HG02840 (cell line): Measurements from ENCODE around the gene KRTCAP2.
"Not testable (repeated sequence)": the region's sequence is repeated elsewhere in the genome, so short reads cannot be mapped to it uniquely, and the experiment has no call there.

Experiments used
- ATAC-seq: cut with Tn5 transposase; IDR thresholded peaks from one replicate; pipeline ENCODE4 v1.9.1; 2021; ENCODE audit warnings: mild to moderate bottlenecking, moderate library complexity, moderate number of reproducible peaks; ENCODE audit not compliant: unreplicated experiment, low FRiP score

Gene KRTCAP2

DNA sequence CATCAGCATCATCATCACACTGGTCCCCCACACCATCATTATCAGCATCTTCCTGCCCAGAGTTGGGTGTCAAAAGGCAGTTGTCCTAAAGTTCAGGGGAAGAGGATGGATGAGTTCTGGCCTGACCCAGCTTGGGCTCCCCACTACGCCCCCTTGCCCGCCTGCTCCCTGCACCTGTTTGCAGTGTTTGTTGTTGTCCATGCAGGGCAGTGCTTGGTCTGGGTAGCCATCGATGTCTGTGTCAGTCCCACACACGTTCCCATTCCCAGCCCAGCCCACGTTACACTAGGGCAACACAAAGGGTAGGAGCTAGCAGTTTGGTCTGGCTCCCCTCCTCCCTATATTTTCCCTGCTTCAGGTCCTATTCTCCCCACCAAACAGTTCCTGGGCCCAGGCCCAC lies 27.8 kb upstream of the KRTCAP2 start:
- no peak for ATAC-seq

DNA sequence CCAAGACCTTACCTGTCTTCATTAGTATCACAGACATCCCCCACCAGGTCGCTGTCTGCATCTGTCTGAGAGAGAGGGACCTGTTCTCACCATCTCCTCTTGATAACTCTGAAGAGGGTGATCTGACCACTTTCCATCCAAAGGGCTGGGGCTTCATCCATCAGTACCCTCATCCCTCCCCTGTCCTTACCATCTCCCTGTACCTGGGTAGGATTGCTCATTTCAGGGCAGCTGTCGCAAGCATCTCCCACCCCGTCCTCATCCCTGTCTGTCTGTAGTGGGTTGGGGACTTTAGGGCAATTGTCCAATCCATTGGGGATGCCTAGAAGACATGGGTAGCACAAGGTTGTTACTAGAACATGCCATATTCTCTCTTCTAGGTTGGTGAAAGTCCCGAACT lies 26.7 kb upstream of the KRTCAP2 start:
- no peak for ATAC-seq

DNA sequence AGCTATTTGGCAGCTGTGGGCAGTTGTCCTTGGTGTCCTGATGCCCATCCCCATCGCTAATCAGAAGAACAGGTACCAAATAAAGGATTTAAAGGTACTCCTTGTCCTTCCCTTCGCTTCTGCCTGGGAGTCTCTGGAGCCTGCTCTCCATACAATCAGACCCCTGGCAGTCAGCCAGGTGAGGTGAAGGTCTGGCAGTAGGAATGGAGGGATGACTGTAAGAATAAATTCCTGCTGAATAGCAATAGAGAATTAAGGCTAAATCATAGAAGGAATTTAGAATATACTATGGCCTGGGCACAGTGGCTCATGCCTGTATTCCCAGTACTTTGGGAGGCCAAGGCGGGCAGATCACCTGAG lies 25.4 kb upstream of the KRTCAP2 start:
- ATAC-seq: no peak

DNA sequence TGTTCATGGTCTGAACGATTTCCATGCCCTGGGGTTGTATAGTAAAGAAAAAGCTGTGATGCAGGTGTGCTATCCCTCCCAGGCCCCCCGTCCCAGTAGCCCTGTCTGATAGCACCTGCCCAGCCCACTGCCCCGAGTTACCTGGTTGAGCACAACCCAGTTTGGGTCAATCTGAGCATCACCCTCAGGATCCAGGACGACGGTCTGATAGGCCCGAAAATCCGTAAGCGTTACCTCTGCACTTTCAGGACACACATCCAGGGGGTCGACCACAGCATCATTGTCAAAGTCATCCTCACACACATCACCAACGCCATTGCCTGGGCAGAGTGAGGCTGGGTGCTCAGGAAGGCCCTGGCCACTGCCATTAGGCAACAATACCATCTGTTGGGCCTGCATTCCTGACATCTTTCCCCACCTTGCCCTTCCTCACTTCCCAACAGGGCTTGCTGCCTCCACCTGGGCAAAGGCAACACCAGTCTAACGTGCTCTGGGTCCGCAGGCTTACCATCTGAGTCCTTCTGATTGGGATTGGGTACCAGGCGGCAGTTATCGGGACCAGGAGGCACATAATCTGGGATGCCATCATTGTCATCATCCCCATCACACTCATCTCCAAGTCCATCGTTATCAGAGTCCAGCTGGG lies 24.9 kb upstream of the KRTCAP2 start:
- ATAC-seq: no peak

DNA sequence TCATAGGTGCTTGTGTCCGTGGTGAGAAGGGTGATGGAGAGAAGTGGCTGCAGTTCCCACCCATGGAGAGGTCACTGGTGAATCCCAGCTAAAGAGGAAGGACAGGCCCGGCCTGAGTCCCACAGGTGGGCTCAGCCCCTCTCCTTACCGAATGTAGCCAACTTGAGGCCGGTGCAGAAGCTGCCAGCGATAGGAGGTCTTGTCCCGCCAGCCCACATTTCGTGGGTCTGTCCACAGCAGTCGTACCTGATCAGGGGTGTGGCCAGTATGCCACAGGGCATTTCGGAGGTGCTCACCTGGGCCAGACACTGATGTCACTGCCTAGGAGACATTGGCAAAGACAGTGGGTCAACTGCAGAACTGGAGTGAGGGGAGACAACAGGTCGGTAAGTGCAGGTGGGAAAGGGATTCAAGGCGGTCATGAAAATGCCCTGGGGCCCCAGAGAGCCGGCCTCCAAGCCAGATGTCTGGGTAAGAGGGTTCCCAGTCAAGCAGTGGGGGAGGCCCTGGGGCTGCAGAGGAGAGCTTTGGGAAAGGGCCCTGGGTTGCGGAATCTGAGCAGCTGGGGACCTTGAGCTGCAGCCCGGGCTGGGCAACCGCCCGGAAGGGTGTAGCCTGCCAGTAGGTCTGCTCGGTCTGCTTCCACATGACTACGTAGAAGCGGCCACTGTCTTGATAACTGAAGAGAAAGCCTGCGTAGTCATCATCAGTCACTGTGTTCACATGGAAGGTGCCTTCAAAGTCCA lies 24.0 kb upstream of the KRTCAP2 start:
- ATAC-seq: no peak

DNA sequence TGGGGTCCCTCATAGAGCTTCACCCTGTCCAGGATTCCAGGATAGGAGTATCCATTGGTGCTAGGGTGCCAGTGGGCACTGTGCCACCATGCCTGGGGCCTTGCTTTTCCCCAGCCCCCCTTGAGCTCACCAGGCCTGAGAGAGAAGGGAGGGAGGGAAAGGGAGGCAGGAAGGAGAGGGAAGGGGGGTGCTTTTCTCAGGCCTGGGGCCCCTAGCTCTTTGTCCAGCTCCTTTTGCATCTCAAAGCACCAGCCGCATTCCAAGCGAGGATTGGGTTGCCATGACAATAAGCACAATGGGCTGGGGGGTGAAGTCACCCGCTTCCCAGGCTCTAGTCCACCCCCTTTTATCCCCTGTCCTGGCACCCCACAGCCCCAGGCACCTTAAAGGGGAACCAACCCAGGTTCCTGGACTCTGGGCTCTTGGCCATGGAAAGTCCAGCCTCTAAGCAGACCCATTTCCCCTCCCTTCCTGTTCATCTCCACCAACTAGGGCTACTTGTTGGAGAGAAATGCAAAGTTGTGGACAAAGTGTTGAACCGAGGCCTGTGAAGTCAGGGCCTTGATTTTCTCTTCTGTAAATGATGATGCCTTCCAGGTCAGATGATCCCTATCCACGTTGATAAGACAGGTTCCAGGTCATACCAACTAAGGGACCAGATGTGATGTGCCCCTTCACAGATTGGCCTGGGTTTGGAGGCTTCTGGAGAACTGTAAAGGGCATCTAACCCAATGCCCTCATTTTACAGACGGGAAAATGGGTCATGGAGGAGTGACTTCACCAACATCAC lies 23.2 kb upstream of the KRTCAP2 start:
- ATAC-seq: no peak

DNA sequence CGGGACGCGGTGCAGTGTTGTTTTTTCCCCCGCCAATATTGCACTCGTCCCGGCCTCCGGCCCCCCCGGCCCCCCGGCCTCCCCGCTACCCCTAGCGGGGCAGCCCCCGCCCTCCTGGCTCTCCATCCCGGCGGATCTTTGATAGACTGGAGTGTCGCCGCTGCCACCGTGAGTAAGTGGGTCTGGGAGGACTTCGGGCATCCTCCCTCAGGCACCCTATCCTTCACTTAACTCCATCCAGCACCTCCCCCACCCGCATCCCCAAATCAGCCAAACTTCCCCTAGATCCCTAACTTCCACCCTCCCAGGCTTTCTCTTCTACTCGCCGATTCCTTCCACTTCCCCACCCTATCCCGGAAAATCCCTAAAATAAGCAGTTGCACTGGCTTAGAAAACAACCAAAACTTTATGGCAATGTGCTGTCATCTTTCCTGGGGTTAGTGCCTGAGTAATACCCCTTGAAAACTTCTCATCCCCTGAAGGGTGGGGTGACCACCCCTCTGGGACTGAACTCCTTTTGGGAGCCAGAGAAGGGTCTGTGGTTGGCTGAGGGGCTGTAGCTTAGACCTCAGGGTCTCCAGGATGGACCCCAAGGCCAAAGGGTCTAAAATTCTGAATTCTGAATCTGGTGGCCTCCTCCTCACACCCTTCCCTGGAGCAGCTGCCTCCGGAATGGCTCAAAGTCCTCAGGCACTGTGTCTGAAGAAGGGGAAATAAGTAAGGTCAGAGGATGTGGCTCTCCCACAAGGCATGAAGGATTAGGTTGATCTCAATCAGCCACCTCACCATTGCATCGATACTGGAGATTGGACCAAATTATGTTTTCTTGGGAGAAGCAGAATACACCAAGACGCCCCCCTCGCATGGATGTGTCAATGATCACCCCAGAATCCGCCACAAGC lies 22.3 kb upstream of the KRTCAP2 start:
- ATAC-seq: no peak

DNA sequence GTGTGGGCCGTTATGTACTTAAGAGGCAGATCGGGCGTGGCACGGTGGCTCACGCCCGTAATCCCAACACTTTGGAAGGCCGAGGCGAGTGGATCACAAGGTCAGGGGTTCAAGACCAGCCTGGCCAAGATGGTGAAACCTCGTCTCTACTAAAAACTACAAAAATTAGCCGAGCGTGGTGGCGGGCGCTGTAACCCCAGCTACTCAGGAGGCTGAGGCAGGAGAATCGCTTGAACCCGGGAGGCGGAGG lies 20.8 kb upstream of the KRTCAP2 start:
- not testable (repeated sequence) for ATAC-seq

DNA sequence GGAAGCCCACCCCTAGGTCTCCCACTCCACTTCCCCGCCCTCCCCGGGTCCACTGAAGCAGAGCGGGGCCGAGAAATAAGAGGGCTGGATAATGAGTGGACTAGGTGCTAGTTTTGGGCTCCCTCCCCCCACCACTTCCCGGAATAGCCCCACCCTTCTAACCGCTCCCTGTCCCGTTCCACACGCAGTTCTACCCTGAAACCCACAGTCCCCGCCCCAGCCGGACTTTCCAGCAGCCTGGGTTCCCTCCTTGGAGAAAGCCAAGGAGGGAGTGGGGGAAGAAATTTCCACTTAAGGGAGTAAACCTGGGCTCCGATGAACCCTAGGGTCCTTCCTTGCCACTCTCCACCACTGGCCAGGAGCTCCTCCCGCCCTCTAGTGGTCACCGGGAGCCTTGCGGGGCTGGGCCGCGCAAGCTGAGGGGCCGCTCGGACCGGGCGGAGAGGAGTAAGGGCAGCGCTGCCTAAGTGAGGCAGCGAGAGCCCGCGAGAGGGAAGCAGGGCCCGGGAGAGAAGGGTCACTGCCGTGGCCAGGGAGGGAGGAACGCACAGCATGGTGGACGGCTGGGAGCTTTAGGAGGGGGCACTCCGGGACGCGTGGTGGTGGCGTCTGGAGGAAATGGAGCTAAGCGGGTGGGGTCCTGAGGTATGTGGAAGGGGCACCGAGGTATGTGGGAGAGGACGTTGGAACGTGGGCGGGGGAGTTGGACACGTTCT lies 20.3 kb upstream of the KRTCAP2 start:
- ATAC-seq: no peak

DNA sequence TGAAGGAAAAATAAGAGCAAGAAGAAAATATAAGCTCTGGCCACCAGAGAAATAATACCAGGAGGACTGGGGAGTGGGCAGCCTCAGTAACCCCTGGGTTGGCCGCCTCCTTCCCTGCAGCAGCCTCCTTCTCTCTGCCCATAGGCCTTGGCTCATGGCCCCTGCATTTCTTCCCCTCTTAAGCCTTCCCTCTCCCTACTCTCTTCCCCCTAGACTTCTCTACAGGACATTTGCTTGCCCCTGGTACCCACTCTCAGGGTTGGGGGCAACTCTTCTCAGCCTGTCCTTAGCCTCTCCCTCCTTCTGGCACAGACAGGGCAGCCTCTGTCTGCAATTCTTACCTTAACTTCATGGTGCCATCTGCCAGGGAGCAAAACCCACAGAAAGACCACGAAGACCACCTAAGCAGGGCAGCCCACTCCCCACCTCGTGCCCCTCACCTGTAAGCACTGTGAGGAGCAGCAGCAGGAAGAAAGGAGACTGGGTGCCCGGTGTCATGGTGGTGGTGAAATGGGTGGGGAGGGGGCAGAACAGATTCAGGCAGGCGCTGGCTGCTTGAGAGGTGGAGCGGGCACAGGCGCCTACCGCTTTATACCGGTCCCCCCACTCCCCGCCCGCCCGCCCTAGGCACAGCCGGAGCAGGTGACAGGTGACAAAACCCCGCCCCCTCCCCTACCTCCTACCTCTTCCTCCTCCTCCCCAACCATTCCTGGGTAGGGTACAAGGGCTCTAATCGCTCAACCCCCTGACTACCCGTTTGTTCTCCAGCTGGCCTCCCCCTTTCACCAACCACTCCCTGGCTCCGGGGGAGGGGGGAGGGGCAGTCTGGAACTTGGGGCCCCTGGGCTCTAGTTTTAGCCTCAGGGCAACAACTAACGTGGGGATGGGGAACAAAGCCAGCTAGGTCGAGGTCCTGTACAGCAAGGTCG lies 19.5 kb upstream of the KRTCAP2 start:
- no peak for ATAC-seq

DNA sequence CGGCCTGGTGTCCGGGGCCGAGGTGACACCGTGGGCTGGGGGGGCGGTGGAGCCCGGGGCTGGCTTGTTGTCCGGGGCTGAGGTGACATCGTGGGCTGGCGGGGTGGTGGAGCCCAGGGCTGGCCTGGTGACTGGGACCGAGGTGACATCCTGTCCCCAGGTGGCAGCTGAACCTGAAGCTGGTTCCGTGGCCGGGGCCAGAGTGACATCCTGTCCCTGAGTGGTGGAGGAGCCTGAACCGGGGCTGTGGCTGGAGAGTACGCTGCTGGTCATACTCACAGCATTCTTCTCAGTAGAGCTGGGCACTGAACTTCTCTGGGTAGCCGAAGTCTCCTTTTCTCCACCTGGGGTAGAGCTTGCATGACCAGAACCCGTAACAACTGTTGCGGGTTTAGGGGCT lies 18.8 kb upstream of the KRTCAP2 start:
- no peak for ATAC-seq

DNA sequence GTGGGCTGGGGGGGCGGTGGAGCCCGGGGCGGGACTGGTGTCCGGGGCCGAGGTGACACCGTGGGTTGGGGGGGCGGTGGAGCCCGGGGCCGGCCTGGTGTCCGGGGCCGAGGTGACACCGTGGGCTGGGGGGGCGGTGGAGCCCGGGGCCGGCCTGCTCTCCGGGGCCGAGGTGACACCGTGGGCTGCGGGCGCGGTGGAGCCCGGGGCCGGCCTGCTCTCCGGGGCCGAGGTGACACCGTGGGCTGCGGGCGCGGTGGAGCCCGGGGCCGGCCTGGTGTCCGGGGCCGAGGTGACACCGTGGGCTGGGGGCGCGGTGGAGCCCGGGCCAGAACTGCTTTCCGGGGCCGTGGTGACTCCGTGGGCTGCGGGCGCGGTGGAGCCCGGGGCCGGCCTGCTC lies 16.8 kb upstream of the KRTCAP2 start:
- not testable (repeated sequence) for ATAC-seq

DNA sequence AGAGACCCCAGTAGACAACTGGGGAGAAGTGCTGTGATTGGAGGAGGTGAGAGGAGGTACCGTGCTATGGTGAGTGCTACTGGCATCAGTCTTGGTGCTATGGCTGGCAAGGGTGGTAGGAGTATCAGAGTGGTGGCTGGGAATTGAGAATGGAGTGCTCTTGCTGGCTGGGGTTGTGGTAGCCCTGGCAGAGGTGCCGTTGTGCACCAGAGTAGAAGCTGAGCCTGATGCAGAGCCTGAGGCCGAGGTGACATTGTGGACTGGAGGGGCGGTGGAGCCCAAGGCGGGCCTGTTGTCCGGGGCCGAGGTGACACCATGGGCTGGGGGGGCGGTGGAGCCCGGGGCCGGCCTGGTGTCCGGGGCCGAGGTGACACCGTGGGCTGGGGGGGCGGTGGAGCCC lies 15.2 kb upstream of the KRTCAP2 start:
- ATAC-seq: no peak

DNA sequence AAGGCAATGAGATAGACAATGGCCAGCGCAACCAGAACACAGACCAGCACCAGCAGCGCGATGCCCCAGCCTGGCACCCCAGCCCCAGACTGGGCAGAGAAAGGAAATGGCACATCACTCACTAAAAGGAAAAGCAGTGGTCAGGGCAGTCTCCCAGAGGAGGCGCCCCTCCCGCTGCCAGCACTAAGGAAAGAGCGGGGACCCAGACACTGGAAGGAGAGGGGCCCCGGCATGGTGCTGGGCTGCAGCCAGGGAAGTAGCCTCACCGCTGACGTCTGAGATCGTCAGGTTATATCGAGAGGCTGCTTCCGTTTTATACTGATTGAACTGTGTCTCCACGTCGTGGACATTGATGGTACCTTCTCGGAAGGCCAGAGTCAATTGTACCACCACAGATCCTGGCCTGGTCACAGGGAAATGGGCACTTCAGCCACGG lies 14.4 kb upstream of the KRTCAP2 start:
- ATAC-seq: no peak

DNA sequence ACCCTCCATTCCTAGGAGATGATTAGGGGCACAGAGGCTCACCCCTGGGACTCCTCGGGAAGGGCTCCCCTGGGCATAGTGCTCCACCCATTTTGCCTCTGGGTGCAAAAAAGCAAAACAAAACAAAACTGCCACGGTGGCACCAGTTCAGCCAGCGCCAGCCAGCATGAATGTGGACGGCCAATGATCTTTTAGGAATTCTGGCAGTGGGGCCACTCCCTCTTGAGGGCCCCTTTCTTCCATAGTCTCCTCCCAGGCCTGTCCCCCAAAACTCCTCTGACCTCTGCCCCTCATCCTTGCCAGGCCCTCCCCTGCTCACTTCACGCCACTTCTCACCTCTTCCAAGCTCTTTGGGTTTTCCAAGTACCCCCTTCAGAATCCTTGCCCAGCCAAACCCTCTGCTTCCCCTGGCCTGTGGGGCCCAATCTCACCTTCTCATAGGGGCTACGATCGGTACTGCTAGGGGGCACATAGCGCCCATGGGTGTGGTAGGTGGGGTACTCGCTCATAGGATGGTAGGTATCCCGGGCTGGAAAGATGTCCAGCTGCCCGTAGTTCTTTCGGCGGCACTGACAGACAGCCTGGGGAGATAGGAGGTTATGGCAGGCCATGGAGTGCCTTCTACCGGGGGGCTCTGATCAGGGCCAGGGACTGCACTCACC lies 13.8 kb upstream of the KRTCAP2 start:
- no peak for ATAC-seq

DNA sequence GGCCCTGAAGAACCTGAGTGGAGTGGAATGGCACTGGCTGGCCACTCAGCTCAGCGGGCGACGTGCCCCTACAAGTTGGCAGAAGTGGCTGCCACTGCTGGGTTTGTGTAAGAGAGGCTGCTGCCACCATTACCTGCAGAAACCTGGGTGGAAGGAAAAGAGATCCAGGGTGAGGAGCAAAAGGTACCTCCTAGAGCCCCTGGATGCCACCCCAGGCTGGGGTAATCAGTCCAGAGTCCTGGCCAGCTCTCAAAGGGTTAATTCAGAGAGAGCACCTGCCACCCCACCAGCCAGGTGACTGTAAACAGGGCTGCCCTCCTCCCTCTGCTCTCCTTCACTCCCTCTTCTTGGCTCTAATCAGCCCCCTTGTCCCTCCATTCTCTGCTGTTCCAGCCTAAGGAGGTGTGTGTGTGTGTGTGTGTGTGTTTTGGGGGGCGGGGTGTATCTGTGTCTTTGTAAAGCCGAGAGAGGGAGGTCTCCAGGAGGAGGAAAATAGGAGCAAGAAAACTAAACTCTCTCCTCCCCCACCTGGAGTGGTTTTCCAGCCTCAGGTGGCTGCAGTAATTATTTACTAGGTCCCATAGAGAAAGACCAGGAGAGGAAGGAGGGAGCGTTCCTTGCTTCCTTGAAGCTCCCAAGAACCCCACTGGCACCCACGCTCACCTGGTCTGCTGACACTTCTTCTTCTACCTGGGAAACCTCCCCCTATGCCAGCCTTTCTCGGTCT lies 13.1 kb upstream of the KRTCAP2 start:
- ATAC-seq: no peak

DNA sequence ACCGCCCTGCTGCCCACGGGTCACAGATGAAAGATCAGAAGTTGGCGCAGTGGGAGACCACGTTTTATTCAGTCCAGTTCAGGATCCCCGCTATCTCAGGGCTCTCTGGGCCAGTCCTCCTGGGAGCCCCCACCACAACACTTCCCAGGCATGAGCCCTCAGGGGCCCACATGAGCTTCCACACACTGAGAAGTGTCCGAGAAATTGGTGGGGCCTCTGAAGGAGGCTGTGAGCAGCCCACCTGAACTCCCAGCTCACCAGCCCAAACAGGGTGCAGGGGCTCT lies 12.6 kb upstream of the KRTCAP2 start:
- no peak for ATAC-seq
